ENCODE data around the gene KRT222.

KRT222 gene

GRCh38 chr17:40664582-40665333 lies at the start of gene KRT222:
Gene KRT222, minus strand, starts transcription at chr17:40665177. Its CDS starts 78 bp downstream, at chr17:40665099.
- DNase-seq (ENCODE audit: low spot score), result no peak

GRCh38 chr17:40714473-40714872 lies 49.5 kb upstream of the KRT222 start:
- DNase-seq (ENCODE audit: low spot score), result no peak

GRCh38 chr17:40707745-40708144 lies 42.8 kb upstream of the KRT222 start:
- DNase-seq (ENCODE audit: low spot score), result no peak

- no peak for DNase-seq (ENCODE audit: low spot score)
Measured at GRCh38 chr17:40705584-40705983, 40.6 kb upstream of the KRT222 start.

GRCh38 chr17:40703652-40704051 lies 38.7 kb upstream of the KRT222 start, which contains the start of gene KRT24:
Gene KRT24, minus strand, starts transcription at chr17:40703752. Its CDS starts 59 bp downstream, at chr17:40703693.
- DNase-seq (ENCODE audit: low spot score), result no peak

GRCh38 chr17:40702271-40702670 lies 37.3 kb upstream of the KRT222 start:
- no peak for DNase-seq (ENCODE audit: low spot score)

GRCh38 chr17:40699853-40700252 lies 34.9 kb upstream of the KRT222 start:
- no peak for DNase-seq (ENCODE audit: low spot score)

- DNase-seq (ENCODE audit: low spot score), result no peak
Measured at GRCh38 chr17:40699371-40699770, 34.4 kb upstream of the KRT222 start.

- DNase-seq (ENCODE audit: low spot score), result no peak
Measured at GRCh38 chr17:40697297-40697696, 32.3 kb upstream of the KRT222 start.

- no peak for DNase-seq (ENCODE audit: low spot score)
Measured at GRCh38 chr17:40696651-40697072, 31.7 kb upstream of the KRT222 start.

- DNase-seq (ENCODE audit: low spot score), result no peak
Measured at GRCh38 chr17:40695874-40696472, 31.0 kb upstream of the KRT222 start.

- no peak for DNase-seq (ENCODE audit: low spot score)
Measured at GRCh38 chr17:40694584-40694983, 29.6 kb upstream of the KRT222 start.

GRCh38 chr17:40687106-40687505 lies 22.1 kb upstream of the KRT222 start:
- no peak for DNase-seq (ENCODE audit: low spot score)

GRCh38 chr17:40686192-40686591 lies 21.2 kb upstream of the KRT222 start:
- no peak for DNase-seq (ENCODE audit: low spot score)

GRCh38 chr17:40680998-40681397 lies 16.0 kb upstream of the KRT222 start:
- no peak for DNase-seq (ENCODE audit: low spot score)

GRCh38 chr17:40679523-40679907 lies 14.5 kb upstream of the KRT222 start:
- DNase-seq (ENCODE audit: low spot score), result no peak

GRCh38 chr17:40678902-40679522 lies 14.0 kb upstream of the KRT222 start:
- DNase-seq (ENCODE audit: low spot score), result no peak

- DNase-seq (ENCODE audit: low spot score), result no peak
Measured at GRCh38 chr17:40675905-40676304, 10.9 kb upstream of the KRT222 start.

GRCh38 chr17:40672654-40673053 lies 7.7 kb upstream of the KRT222 start:
- no peak for DNase-seq (ENCODE audit: low spot score)

GRCh38 chr17:40671282-40671681 lies 6.3 kb upstream of the KRT222 start:
- no peak for DNase-seq (ENCODE audit: low spot score)

- DNase-seq (ENCODE audit: low spot score), result no peak
Measured at GRCh38 chr17:40666331-40666730, 1.4 kb upstream of the KRT222 start.

GRCh38 chr17:40663252-40663651 lies 1.7 kb downstream of the KRT222 start:
- no peak for DNase-seq (ENCODE audit: low spot score)

GRCh38 chr17:40659911-40660310 lies 5.1 kb downstream of the KRT222 start:
- DNase-seq (ENCODE audit: low spot score), result peak; percentile 9

All from CD4-positive, alpha-beta T cell treated with Interleukin-6 at 100 ng/mL for 8 hours (primary cell).